Measurements from ENCODE around the gene COQ9.

The COQ9 gene

GRCh38 chr16:57508035-57508425 is 60.8 kb downstream of the COQ9 start:
- H3K27ac Mint-ChIP-seq: no peak overlapping the region
- ATAC-seq (replicated peaks): no peak
- H3K9me3 Mint-ChIP-seq: no peaks in the 10 kb centered on the region
- H3K4me3 Mint-ChIP-seq: no peak overlapping the region
- DNase-seq: no peak
- H3K36me3 Mint-ChIP-seq (ENCODE audit: insufficient read depth): peaks cover 7% of the 10 kb centered on the region
- H3K27me3 Mint-ChIP-seq: peaks cover 7 to 15% of the 10 kb centered on the region in 2 donors
- no peaks in the 10 kb centered on the region for H3K4me1 Mint-ChIP-seq (ENCODE audit: low read depth in 2 of 2)

GRCh38 chr16:57509231-57509923 is 62.1 kb downstream of the COQ9 start:
- H3K27me3 Mint-ChIP-seq: peaks cover 7 to 15% of the 10 kb centered on the region in 2 donors
- H3K4me1 Mint-ChIP-seq (ENCODE audit: low read depth in 2 of 2): no peaks in the 10 kb centered on the region
- no peak for ATAC-seq (replicated peaks)
- H3K9me3 Mint-ChIP-seq: no peaks in the 10 kb centered on the region
- no peak overlapping the region for H3K27ac Mint-ChIP-seq
- DNase-seq: no peak
- no peak overlapping the region for H3K4me3 Mint-ChIP-seq
- peaks cover 8% of the 10 kb centered on the region for H3K36me3 Mint-ChIP-seq (ENCODE audit: insufficient read depth)

GRCh38 chr16:57510016-57510871 is 63.0 kb downstream of the COQ9 start:
- peaks cover 11% of the 10 kb centered on the region for H3K36me3 Mint-ChIP-seq (ENCODE audit: insufficient read depth)
- H3K27me3 Mint-ChIP-seq: peaks cover 7 to 15% of the 10 kb centered on the region in 2 donors
- no peak overlapping the region for H3K27ac Mint-ChIP-seq
- no peaks in the 10 kb centered on the region for H3K4me1 Mint-ChIP-seq (ENCODE audit: low read depth in 2 of 2)
- no peak for ATAC-seq (replicated peaks)
- no peak overlapping the region for H3K4me3 Mint-ChIP-seq
- H3K9me3 Mint-ChIP-seq: no peaks in the 10 kb centered on the region
- no peak for DNase-seq
